ENCODE measurements around the gene BOK.

DNA sequence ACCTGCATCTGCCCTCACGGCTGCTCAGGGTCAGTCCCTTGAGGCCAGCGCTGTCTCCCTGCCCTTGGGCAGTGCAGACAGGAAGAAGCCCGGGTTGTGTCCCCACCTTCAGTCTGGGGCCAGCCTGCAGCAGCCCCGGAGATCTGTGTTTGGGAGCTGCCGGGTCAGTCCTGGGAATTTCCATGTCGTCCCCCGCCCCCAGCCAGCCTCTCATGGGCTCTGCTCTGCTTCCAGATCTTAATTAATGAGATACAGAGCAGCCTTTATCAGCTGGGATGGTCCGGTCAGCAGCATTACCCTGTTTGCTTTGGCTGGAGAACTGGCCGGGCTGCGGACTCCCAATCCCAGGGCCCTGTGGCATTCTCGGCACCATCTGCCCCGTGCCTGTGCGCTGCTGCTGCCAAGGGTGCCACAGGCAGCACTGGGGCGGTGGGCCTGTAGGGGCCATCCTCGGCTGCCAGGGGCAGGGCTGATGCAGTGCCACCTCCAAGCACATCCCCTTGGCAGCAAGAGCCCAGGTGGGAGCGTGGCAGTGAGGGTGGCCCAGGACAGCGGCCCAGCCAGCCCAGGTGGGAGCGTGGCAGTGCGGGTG, 2.4 kb downstream of the BOK start:
- TF ChIP-seq SRF (IDR thresholded peaks at IDR 0.05; ENCODE audit: low read depth in 2 of 2, low read length in 2 of 2) (no peak), NR2C2 (IDR thresholded peaks at IDR 0.05; ENCODE audit: borderline replicate concordance, control insufficient read depth, insufficient read length, low read depth) (no peak)

Data from GM12878 (cell line).